CD14-positive monocyte (primary cell): ENCODE data around the gene OR2H2. TPM values are rescaled to one million over a fixed set of nuclear protein-coding genes. Genes with fewer than 3 reads are reported as not detected.

Source experiments
- DNase-seq, 3 donors: peaks; one replicate each; pipeline ENCODE4 v3.0.0-alpha.2; 2011 to 2022
- H2AFZ ChIP-seq: 2 replicates; pipeline ENCODE4 v1.6.0; 2012; ENCODE audit warnings: mild to moderate bottlenecking, low read depth, low read length, inconsistent platforms; ENCODE audit not compliant: insufficient read depth, poor library complexity, severe bottlenecking
- H3K27ac ChIP-seq, 2 donors: 1 replicate in 1 of 2; 2 replicates in 1 of 2; pipeline ENCODE4 v1.5.1; 2012 to 2013; ENCODE audit warnings: low read length in 2 of 2, control low read depth in 1 of 2, inconsistent platforms in 1 of 2, low read depth in 1 of 2, mild to moderate bottlenecking in 1 of 2
- H3K27me3 ChIP-seq, 2 donors: one replicate each; pipeline versions ENCODE4 v1.6.0 to v1.6.1; 2011 to 2013; ENCODE audit warnings: low read length in 2 of 2; ENCODE audit not compliant: control insufficient read depth in 2 of 2, insufficient read depth in 2 of 2
- H3K36me3 ChIP-seq, 2 donors: replicated peaks in 1 of 2; 1 replicate in 1 of 2; 2 replicates in 1 of 2; pipeline versions ENCODE4 v1.5.1 to v1.6.1; 2012 to 2013; ENCODE audit warnings: low read length in 2 of 2, control low read depth in 1 of 2, inconsistent platforms in 1 of 2, mild to moderate bottlenecking in 1 of 2; ENCODE audit not compliant: insufficient read depth in 2 of 2, control insufficient read depth in 1 of 2
- H3K4me1 ChIP-seq, 2 donors: 1 replicate in 1 of 2; 2 replicates in 1 of 2; pipeline versions ENCODE4 v1.5.1 to v1.6.1; 2012 to 2013; ENCODE audit warnings: low read length in 2 of 2, control low read depth in 1 of 2, inconsistent platforms in 1 of 2, mild to moderate bottlenecking in 1 of 2, moderate library complexity in 1 of 2; ENCODE audit not compliant: insufficient read depth in 2 of 2, control insufficient read depth in 1 of 2
- H3K4me2 ChIP-seq: replicated peaks from 2 replicates; pipeline ENCODE3; 2012; ENCODE audit warnings: low read length, moderate library complexity, mild to moderate bottlenecking; ENCODE audit not compliant: poor library complexity, severe bottlenecking; ENCODE audit errors: extremely low read depth
- H3K4me3 ChIP-seq, 3 experiments: fragments of 200-600 bp in 1 of 3; sonication (generic) in 1 of 3; replicated peaks in 1 of 3; 1 replicate in 2 of 3; 2 replicates in 1 of 3; pipeline ENCODE4 v1.5.1; 2011 to 2013; ENCODE audit warnings: low read length in 3 of 3, mild to moderate bottlenecking in 3 of 3, control low read depth in 2 of 3, low read depth in 2 of 3, inconsistent platforms in 1 of 3, moderate library complexity in 1 of 3
- H3K79me2 ChIP-seq: 2 replicates; pipeline ENCODE4 v1.6.0; 2012; ENCODE audit warnings: mild to moderate bottlenecking, control low read depth, inconsistent platforms, low read length, moderate library complexity; ENCODE audit not compliant: insufficient read depth
- H3K9ac ChIP-seq: 2 replicates; pipeline ENCODE4 v1.6.0; 2017; ENCODE audit warnings: low read length, mild to moderate bottlenecking; ENCODE audit not compliant: insufficient read depth, poor library complexity, severe bottlenecking
- H3K9me3 ChIP-seq, 2 donors: replicated peaks in 1 of 2; 1 replicate in 1 of 2; 2 replicates in 1 of 2; pipeline versions ENCODE4 v1.5.1 to v1.6.1; 2012 to 2013; ENCODE audit warnings: low read length in 2 of 2, control low read depth in 1 of 2; ENCODE audit not compliant: control insufficient read depth in 1 of 2, insufficient read depth in 1 of 2
- H4K20me1 ChIP-seq: 2 replicates; pipeline ENCODE4 v1.6.0; 2012; ENCODE audit warnings: mild to moderate bottlenecking, low read length, control low read depth, moderate library complexity; ENCODE audit not compliant: insufficient read depth
- H3K27ac Mint-ChIP-seq, 7 donors: one replicate each; pipeline ENCODE4 v1.8.0; 2020; ENCODE audit warnings: mild to moderate bottlenecking in 7 of 7, mixed read lengths in 7 of 7, moderate library complexity in 6 of 7, inconsistent platforms in 2 of 7
- H3K27me3 Mint-ChIP-seq, 3 donors: one replicate each; pipeline ENCODE4 v1.8.0; 2021 to 2022; ENCODE audit warnings: low read depth in 3 of 3, mild to moderate bottlenecking in 3 of 3, mixed read lengths in 3 of 3, moderate library complexity in 3 of 3, inconsistent platforms in 1 of 3
- H3K36me3 Mint-ChIP-seq, 2 donors: one replicate each; pipeline ENCODE4 v1.8.0; 2020; ENCODE audit warnings: mixed read lengths in 2 of 2, inconsistent platforms in 1 of 2, mild to moderate bottlenecking in 1 of 2
- H3K4me1 Mint-ChIP-seq: one replicate; pipeline ENCODE4 v1.8.0; 2020; ENCODE audit warnings: mild to moderate bottlenecking, mixed read lengths
- H3K4me3 Mint-ChIP-seq, 2 donors: one replicate each; pipeline ENCODE4 v1.8.0; 2020; ENCODE audit warnings: mild to moderate bottlenecking in 2 of 2, mixed read lengths in 2 of 2, moderate library complexity in 1 of 2
- H3K9me3 Mint-ChIP-seq, 7 donors: one replicate each; pipeline ENCODE4 v1.8.0; 2020 to 2022; ENCODE audit warnings: mixed read lengths in 7 of 7, mild to moderate bottlenecking in 6 of 7, moderate library complexity in 6 of 7, inconsistent platforms in 2 of 7
- WGBS: methylation state at CpG from one replicate; pipeline ENCODE4 v1.1.5; 2013; ENCODE audit warnings: missing lambda C conversion rate; ENCODE audit not compliant: insufficient coverage; 5-methylcytosine and 5-hydroxymethylcytosine counted together
- intact Hi-C, 2 donors: fragments of 100-400 bp; cut with micrococcal nuclease; formaldehyde crosslinking; loops; one replicate each; pipeline versions ENCODE4 v1.15.0 to v1.15.1; 2023
- polyA plus RNA-seq, 3 donors: library from polyadenylated mRNA; depleted of rRNA in 1 of 3; unstranded in 2 of 3; stranded (reverse) in 1 of 3; fragments of 300-500 nt in 2 of 3; fragments of >200 nt in 1 of 3; fragmentation: Illumina TruSeq in 2 of 3; gene quantifications; 1 replicate in 2 of 3; 2 replicates in 1 of 3; pipeline ENCODE4 v1.2.3, GENCODE V29; 2012 to 2021
- TF ChIP-seq, protein P1 (sequence below): fragments of 200-600 bp; IDR thresholded peaks from one replicate; pipeline ENCODE4 v1.8.0; 2022; ENCODE audit warnings: antibody characterized with exemption, mild to moderate bottlenecking

Gene OR2H2
- polyA plus RNA-seq, 3 donors = not detected

DNA sequence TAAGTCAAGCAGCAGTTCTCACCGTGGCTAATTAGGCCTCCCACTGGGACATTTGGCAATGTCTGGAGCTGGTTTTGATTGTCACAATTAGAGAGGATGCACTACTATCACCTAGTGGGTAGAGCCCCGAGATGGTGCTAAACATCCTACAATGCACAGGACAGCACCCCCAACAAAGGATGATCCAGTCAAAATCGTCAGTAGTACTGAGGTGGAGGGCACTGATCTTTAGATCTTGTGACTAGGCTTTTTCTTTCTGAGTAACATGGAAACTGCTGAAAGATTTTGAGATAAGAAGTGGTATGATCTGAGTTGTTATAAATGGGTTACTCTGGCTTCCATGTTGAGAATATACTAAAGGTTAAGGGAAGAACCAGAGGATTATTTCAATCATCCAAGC, 37.3 kb upstream of the OR2H2 start:
- Histone ChIP-seq H3K79me2 (no peaks in the 10 kb centered on the region), H3K36me3 (no peaks in the 10 kb centered on the region), H4K20me1 (no peaks in the 10 kb centered on the region), H3K9ac (no peak overlapping the region), H3K4me1 (peaks cover 0 to under 1% of the 10 kb centered on the region in 2 donors), H2AFZ (no peak overlapping the region), H3K9me3 (no peaks in the 10 kb centered on the region), H3K4me2 (no peak overlapping the region), H3K4me3 (no peak overlapping the region), H3K27ac (no peak overlapping the region), H3K27me3 (peaks cover 5 to 7% of the 10 kb centered on the region in 2 donors)
- H3K27ac Mint-ChIP-seq = no peak overlapping the region
- H3K4me1 Mint-ChIP-seq = no peaks in the 10 kb centered on the region
- peaks cover 0 to 7% (median 0%) of the 10 kb centered on the region in 7 donors for H3K9me3 Mint-ChIP-seq
- no peak for DNase-seq
- peaks cover 6 to 18% (median 12%) of the 10 kb centered on the region in 3 donors for H3K27me3 Mint-ChIP-seq
- H3K36me3 Mint-ChIP-seq = no peaks in the 10 kb centered on the region
- H3K4me3 Mint-ChIP-seq = no peak overlapping the region
- TF ChIP-seq, protein P1, sequence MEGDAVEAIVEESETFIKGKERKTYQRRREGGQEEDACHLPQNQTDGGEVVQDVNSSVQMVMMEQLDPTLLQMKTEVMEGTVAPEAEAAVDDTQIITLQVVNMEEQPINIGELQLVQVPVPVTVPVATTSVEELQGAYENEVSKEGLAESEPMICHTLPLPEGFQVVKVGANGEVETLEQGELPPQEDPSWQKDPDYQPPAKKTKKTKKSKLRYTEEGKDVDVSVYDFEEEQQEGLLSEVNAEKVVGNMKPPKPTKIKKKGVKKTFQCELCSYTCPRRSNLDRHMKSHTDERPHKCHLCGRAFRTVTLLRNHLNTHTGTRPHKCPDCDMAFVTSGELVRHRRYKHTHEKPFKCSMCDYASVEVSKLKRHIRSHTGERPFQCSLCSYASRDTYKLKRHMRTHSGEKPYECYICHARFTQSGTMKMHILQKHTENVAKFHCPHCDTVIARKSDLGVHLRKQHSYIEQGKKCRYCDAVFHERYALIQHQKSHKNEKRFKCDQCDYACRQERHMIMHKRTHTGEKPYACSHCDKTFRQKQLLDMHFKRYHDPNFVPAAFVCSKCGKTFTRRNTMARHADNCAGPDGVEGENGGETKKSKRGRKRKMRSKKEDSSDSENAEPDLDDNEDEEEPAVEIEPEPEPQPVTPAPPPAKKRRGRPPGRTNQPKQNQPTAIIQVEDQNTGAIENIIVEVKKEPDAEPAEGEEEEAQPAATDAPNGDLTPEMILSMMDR = no peak
- no CpG with 5 or more reads among the region's 3 CpGs for WGBS
- intact Hi-C loops = no loop called here

DNA sequence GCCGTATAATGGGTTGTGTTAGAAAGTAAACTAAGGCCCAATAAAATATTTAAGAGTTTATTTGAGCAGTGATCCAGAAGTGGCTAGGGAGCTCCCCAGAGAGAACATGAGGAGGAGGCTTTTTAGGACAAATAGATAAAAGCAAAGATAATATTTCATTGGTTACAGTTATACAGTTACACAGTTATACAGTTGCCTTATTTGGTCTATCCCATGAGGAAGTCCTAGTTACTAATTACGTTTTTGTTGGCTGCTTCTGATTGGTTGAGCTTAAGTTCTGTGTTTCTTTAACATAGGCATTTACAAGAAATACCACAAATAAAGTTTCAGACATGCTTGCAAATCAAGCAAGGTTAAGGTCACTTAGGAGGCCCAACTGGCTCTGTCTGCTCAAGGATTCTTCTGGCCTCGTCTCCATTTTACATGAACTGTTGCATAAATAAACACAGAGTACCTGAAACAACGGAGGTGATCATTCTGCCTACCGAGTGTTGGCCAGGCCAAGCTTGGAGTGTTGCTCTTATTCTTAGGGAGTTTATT, 32.3 kb upstream of the OR2H2 start:
- Mint-ChIP-seq H3K9me3 (peaks cover 0 to 13% (median 5%) of the 10 kb centered on the region in 7 donors), H3K4me3 (peak overlapping the region; percentile 13 to 91), H3K4me1 (peaks cover 16% of the 10 kb centered on the region), H3K27me3 (peaks cover 45 to 57% (median 54%) of the 10 kb centered on the region in 3 donors), H3K27ac (peak overlapping the region in 1 of 7 donors; percentile 51), H3K36me3 (peaks cover 0 to 7% of the 10 kb centered on the region in 2 donors)
- Histone ChIP-seq H3K79me2 (no peaks in the 10 kb centered on the region), H3K4me1 (peaks cover 15 to 16% of the 10 kb centered on the region in 2 donors), H2AFZ (no peak overlapping the region), H3K9ac (no peak overlapping the region), H3K27ac (no peak overlapping the region), H3K36me3 (no peaks in the 10 kb centered on the region), H3K4me2 (peak overlapping the region; percentile 50), H3K9me3 (peaks cover 0 to 12% of the 10 kb centered on the region in 2 donors), H3K27me3 (peaks cover 41 to 46% of the 10 kb centered on the region in 2 donors), H4K20me1 (no peaks in the 10 kb centered on the region), H3K4me3 (peak overlapping the region in 1 of 3 experiments; percentile 52)
- 0% methylated on average over 1 of the region's 5 CpGs for WGBS
- TF ChIP-seq, protein P1 = no peak
- peak; percentile 51 to 76 (median 63) for DNase-seq
- intact Hi-C loops = no loop called here
